GF-D8 (cell line): ENCODE data around the gene C1orf198.
"Not testable (repeated sequence)": the region's sequence is repeated elsewhere in the genome, so short reads cannot be mapped to it uniquely, and the experiment has no call there.

Source experiments
- DNase-seq: peaks from one replicate; lab custom pipeline; 2025; lab: John Stamatoyannopoulos, UW

C1orf198 gene

DNA sequence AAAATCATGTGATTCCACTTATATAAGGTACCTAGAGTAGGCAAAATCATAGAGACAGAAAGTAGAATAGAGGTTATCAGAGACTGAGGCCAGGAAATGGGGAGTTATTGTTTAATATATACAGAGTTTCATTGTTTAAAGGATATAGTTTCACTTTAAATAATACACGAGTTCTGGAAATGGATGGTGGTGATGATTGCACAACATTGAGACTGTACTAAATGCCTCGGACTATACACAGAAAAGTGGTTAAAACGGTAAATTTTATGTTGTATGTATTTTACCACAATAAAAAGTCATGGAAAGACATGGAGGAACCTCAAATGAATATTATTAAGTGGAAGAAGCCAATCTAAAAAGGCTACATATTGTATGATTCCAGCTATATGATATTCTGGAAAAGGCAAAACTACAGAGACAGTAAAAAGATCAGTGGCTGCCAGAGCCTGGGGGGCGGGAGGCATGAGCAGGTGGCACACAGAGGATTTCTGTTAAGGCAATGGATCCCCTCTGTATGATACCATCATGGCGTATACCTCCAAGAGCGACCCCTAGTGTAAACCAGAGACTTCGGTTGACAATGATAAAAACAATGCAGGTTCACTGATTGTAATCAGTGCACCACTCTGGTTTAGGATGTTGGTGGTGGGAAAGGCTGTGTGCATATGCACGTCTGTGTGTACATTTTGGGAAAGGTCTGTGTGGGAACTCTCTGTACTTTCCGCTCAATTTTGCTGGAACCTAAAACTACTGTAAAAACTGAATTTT lies 7.5 kb downstream of the C1orf198 start:
- DNase-seq = no peak

DNA sequence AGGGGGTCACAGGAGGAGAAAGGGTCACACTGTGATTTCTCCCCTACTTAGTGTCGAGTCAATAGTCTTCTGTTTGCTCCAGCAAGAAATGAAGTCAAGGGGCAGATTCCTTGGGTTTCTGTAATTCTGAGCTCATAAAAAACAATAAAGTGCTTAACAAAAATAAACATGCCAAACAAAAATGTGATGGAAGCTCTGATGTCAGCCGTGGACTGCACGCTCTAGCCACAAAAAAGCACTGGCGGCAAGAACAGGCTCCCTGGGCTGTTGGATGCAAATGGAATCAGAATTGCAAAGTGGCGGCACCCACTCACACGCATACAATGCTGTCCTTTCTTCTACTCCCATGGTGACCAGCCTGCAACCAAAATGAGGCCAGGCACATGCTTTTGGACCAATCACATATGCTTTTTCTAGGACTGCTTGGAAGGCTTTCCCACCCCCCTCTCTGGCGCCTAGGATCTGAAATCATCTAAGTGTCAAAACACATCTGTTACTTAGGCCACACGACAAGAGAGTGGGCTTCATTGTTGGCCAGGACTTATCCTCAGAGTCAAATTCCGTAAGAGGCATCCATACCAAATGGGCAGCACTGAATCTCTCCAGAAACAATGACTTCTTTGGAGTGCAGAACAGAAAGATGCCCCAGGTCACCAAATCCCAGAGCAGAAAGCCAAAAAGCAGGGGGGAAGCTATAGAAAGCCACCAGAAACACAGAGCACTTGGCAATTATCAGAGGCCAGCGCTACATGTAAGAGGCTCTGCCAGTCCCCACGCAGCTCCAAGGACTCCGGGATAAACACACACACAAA lies 9.2 kb downstream of the C1orf198 start:
- no peak for DNase-seq

DNA sequence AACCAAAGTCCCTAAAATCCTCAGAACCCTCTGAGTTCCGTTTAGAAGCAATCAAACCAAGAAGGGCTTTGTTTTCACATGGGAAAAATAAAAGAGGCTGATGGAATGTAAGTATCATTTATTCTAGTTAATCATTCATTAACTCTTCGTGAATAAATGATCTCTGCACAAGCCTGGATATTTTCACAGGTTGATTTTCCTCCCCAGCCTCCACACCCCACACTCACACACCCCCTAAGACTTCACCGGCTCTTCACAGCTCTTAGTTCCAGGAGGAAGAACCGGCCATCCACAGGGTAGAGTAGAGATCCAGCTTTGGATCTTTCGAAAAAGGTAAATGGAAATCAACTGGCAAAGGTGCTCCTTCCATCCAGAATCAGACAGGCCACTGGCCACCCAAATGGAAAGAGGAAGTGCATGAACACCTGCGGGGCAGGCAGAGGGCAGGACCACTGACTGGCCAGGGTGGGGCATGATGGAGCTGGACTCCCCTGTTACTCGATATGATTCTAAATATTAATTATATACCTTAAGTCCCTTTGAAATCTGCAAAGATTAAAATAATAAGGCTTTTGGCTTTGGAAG lies 10.0 kb downstream of the C1orf198 start:
- no peak for DNase-seq

DNA sequence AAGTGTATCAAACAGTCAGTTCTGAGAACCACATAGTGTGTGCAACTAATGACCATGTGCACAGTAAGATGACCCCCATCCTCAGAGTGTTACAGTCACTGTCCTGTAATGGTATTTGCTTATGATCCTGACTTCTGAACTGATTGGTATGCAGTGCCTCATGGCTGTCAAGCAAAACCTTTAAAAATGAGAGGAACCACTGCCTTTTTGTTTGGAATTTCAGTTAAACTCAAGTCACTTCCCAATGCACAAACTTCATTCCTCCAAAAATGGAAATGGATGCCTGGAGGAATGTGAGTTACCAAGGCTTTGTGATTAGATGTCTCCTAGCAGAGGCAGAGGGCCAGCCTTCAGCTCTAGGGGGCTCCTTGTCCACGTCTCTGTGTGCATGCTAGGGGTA lies 10.5 kb downstream of the C1orf198 start:
- DNase-seq = no peak

DNA sequence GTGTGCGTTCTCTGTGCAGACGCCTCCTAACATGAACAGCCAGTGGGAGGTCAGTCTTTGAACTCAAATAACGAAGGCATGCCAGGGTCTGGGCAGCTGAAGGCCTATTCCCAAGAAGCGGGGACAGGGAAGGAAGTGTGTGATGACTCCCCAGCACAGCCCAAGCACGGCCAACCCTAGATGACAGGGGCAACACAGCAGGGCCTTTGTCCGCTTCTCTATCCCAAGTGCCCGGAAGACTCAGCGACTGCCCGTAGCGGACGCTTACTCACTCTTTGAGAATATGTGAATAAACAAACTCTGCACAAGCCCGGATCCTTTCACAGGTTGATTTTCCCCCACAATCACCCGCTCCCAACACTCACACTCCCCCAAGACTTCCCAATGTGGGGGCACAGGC lies 11.2 kb downstream of the C1orf198 start:
- no peak for DNase-seq

DNA sequence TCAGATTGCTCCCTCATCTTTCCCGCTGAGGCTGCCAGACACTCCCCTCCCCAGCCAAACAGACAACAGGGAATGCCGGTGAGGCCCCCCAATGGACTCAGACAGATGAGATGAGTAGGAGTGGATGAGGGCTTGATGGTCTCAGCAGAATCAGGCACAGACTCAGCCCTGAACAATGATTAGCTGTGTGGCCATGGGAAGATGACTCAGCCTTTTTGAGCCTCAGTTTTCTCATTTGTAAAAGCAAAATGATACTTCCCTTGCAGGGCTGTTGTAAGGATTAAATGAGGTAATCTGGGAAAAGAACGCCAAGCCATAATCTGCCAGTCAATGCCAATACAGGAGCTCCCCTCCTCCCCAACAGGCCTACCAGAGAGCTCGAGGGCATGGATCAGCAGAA lies 12.4 kb downstream of the C1orf198 start:
- no peak for DNase-seq

DNA sequence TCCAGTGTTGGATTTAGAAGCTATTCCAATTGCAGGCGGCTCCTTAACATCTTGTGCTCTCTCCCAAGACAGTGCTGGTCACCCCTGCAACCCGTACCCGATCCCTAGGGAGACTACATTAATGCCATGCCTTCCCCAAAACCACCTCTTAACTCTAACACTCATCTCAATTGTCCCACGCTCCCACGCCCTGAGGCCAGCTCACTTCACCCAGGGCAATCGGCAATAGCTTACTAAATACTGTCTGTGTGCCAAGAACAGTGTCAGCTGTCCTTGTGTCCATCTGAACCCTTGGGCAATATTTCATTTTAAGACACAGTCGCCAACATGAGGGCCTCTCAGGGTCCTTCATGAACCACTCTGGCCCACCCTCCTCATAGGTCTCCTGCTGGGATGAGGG lies 13.9 kb downstream of the C1orf198 start:
- DNase-seq = no peak

DNA sequence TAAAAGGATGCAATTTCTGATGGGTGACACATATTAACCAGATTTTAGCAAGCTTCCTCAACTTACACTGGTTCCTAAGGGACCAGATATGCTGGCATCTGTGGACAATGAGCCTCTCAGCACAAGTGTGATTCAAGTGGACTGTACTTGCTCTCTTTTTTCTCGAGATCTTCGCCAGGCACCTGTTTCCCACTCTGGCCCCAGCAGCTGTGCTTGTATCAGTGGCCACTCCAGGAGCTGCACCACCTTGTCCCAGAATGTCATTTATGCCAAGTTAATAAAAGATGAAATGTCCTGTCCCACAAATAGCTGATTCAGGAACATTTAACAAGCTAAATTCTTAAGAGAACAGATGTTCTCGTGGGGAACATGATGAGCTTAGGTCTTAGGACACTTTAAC lies 14.6 kb downstream of the C1orf198 start:
- no peak for DNase-seq

DNA sequence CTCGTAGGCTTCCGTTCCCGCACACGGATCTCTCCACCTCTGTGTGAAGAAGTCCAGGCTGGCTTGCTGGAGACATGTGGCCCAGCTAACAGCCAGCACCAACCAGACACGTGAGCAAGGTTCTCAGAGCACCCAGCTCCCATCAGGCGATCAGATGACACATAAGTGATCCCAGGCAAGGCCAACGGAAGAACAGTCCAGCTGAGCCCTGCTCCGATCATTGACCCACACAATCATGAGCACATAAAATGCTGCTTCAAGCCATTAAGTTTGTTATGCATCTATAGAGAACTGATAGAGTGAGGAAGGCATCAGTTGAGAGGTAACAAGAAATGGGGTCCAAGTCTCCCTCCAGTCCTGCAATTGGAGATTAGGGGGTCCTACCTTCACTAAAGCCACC lies 15.4 kb downstream of the C1orf198 start:
- DNase-seq = no peak

DNA sequence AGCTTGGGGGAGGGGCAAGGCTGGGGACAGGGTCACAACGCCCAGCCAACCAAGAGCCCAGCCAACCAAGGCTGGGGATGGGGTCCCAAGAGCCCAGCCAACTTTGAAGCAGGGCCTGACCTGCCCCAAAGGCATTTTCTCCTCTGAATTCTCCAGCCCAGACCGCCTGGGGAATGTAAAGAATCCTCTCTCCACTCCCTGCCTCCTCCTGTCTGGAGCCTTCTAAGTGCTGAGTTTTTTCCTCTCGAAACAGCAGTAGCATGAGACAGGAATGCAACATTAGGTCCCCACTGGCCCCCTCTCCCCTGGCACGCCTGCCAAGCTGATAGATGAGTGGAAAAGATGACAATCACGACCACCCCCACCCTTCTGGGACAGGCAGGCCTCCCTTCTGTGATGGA lies 17.0 kb downstream of the C1orf198 start:
- DNase-seq = no peak

DNA sequence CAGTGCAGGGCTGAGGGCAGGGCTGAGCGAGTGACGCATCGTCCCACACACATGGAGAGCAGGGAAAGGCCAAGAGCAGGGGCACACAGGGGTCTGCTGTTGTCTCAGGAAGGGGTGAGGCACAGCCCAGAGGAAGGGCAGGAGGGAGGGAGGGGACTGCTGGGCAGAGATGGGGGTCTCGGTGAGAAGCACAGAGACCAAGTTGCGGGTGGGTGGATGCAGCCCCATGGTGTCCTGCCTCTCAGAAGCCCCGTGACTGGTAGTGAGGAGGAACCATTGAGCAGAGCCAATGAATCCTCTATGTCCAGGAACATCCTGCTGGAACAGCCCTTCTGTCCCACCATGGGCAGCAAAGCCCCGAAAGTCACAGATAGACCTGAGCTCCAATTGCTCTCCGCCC lies 17.8 kb downstream of the C1orf198 start:
- no peak for DNase-seq

DNA sequence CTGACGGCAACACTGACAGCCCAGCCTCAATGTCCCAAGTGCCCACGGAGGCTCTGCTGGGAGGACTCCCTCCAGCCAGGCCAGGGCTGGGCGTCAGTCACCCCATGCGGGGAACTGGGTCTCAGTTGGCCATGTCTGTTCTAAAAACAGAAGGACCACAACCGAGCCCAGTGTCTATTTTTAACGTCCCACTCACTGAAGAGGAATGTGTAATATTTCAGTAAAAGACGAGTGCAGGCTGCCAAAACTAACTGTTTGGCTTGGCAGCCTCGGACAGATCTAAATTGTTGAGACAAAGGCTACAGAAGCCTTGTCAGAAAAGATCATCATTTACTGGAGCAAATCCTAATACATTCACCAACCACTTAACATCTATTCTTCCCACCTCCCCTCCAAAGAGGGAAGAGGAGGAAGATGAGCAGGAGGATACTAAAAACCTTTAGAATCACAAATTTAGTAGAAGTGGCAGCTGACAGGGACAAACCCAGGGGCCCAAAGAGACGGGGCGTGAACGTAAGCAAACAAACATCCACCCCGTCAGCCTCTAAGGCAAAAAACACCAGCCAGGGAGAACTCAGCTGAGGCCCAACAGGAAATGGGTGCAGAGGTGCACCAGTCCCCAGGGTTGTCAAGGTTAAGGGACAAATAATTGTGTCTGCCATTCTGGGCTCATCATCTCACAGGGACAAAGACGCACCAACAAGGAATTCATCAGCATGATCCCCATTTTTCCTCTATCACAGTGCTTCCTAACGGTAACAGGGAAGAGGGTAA lies 18.7 kb downstream of the C1orf198 start:
- no peak for DNase-seq

DNA sequence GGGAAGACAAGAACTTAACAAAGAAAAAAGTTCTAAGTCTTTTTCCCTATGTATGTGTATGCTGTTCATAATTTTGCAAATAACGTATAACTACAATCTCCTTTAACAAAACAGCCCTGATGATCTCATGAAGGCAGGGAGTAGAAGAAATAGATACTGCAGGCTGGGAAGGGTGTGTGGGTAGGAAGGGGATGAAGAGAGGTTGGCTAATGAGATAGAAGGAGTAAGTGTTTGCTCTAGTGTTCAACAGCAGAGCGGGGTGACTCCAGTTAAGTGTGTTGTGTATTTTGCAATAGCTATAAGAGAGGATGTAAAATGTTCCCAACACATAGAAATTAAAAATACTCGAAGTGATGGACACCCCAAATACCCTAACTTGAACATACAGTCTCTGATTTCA lies 20.1 kb downstream of the C1orf198 start:
- no peak for DNase-seq

DNA sequence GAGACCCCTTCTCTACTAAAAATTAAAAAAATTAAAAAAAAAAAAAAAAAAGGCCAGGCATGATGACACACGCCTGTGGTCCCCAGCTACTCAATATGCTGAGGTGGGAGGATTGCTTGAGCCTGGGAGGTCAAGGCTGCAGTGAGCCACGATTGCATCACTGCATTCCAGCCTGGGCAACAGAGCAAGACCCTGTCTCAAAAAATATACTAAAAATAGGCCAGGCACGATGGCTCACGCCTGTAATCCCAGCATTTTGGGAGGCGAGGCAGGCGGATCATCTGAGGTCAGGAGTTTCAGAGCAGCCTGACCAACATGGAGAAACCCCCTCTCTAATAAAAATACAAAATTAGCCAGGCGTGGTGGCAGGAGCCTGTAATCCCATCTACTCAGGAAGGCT lies 23.1 kb downstream of the C1orf198 start:
- not testable (repeated sequence) for DNase-seq

DNA sequence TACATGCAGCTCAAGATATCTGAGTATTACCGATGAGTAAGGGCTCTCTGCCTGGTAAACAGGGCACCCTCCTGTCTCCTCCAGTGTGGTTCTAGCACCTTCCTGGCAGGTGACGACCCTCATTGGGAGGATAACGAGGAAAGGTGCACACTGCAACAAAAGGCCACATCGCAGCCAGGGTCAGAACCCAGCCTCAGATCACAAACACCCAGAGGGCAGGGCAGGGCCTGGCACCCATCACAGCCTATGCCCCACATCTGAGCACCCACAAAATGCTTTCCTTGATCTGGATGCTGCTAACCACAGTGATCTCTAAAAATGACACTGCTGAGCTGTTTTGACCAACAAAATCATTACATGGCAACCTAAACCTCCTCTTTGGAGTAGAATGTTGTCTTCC lies 23.8 kb downstream of the C1orf198 start:
- no peak for DNase-seq

DNA sequence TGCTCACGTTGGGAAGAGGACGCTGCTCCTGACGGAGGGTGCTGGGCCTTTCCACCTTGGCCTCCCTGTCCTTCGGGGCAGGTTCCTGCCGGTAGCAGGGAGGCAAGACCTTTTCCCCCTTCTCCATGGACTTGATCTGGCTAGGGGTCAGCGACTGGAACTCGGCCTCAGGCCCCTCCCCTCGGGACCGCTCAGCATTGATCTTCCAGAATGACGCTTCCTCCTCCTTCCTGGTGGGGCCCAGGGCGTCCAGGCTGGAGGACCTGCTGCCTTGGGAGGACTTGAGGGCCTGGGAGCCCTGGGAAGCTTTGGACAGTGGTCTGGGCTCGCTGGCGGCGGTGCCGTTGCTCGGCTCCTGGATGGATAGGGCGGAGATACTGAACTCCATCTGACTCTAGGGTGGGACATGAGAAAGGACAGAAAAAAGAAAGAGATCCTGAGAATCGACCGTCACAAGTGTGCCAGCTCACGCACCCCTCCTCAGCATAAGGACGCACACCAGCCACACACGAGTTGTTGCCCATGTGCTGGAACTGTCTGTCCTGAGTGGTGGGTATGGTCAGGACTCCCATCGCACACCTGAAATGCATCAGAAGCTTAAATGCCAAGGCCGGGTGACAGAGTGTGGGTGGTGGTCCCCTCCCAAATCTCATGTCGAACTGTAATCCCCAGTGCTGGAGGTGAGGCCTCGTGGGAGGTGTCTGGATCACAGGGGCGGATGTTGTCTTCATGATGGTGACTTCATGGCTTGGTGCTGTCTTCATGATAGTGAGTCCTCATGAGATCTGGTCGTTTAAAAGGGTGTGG lies 24.6 kb downstream of the C1orf198 start:
- DNase-seq = no peak

DNA sequence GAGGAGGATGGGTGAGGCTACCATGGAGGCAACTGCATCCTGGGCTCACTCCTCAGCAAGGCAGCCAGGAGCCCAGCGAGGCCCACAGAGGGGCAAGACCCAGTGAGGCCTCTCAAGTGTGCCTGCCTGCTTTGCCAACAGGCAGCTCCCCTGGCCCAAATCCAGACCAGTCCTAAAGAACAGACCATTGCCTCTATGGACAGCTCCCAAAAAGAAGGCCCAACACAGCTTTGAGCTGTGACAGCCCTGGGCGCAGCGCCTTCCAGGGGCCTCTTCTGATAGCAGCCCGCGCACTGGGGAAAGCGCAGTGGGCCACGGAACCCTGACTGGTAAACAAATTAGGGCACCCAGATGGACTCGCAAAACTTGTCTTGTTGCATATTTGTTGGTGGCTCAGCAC lies 25.5 kb downstream of the C1orf198 start:
- DNase-seq = no peak

DNA sequence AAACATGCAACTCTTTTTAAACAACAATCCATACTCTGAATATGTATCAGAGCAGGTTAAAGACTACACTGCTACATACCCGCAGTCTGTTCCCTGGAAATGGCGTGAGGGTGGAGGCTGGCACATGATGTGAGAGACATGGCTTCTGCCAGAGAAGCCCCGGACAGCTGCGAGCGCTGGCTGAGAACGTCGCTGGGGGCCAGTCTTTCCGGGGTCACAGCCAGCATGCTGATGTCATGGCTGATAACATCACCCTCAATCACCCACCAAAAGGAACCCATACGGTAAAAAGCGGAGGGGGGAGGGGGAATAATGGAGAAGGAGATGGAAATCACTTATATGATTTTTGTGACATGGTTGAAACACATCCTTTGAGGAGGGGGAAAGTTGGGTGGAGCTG lies 29.1 kb downstream of the C1orf198 start:
- DNase-seq = no peak

DNA sequence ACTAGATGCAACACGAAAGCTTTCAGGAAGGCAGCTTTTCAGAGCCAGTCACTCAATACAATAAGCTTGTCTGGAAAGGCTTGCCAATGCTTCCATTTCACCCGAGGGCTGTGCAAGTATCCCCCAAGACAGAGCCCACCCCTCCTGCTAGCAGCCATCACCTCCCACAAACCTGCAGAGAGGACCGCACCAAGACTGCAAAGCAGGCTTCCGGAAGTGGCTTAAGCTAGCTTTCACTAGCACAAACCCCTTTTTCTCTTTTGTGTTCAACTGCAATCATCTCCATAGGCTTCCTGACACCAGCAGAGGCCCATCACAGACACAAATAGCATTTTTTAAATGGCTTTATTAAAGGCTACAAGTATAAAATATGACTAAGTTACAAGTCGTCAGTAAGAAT lies 31.5 kb downstream of the C1orf198 start:
- DNase-seq = no peak

DNA sequence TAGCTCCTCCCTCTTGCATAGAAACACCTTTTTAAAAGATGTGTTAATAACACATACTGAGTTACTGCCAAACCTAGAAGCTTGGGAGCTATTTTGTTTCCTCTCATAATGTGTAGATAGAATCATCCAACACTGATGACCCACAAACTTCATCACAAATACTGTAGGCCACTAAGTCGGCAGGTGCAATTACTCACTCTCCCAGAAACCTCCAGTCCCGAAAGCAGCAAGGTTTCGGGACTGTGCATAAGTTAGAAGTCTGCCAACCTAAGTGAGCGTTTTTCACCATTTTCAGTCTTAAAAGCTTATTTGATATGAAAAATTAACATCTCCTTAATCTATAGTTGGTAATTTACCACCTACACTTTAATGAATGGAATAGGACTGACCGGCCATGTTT lies 32.0 kb downstream of the C1orf198 start:
- no peak for DNase-seq

DNA sequence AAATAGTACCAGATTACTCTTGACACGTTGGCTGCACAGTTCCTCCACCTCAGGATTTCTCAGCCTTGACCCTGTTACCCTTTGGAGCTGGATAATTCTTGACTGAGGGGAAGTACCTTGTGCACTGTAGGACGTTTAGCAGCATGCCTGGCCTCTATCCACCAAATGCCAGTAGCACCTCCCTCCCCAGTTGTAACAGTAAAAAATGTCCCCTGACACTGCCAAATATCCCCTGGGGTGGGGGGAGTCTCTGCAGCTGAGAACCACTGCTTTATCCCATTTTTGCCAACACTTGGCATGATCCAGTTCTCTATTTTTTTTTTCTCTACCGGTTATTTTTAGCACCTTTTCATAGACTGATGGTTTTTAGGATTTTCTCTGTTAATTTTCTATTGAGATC lies 34.0 kb downstream of the C1orf198 start:
- no peak for DNase-seq

DNA sequence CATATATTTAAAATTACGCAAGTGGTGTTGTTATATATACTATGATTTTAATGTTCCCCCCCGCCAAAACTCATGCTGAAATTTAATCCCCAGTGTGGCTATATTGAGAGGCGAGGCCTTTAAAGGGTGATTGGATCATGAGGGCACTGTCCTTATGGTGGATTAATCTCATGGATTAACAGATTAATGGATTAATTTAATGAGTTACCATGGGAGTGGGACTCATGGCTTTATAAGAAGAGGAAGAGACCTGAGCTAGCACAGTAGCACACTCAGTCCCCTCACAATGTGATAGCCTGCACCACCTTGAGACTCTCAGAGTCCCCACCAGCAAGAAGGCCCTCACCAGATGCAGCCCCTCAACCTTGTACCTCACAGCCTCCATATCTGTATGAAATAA lies 34.8 kb downstream of the C1orf198 start:
- no peak for DNase-seq
